Fibroblast of mammary gland (primary cell): Measurements from ENCODE around the gene HPSE2.

ENCODE experiments used
- DNase-seq: peaks from one replicate; pipeline ENCODE4 v3.0.0-alpha.2; 2010; ENCODE audit warnings: low read depth
- H3K4me3 ChIP-seq: 2 replicates; pipeline ENCODE4 v1.5.1; 2011; ENCODE audit warnings: low read depth, mild to moderate bottlenecking, low read length, moderate library complexity; ENCODE audit not compliant: control insufficient read depth
- TF ChIP-seq, protein P1 (sequence below): conservative IDR thresholded peaks from 2 replicates; pipeline ENCODE4 v1.5.1; 2011; ENCODE audit warnings: low read depth, low read length, inconsistent platforms; ENCODE audit not compliant: control insufficient read depth, insufficient read depth

The HPSE2 gene

GRCh38 chr10:98528805-98529183 lies 706.9 kb downstream of the HPSE2 start:
- TF ChIP-seq, protein P1, sequence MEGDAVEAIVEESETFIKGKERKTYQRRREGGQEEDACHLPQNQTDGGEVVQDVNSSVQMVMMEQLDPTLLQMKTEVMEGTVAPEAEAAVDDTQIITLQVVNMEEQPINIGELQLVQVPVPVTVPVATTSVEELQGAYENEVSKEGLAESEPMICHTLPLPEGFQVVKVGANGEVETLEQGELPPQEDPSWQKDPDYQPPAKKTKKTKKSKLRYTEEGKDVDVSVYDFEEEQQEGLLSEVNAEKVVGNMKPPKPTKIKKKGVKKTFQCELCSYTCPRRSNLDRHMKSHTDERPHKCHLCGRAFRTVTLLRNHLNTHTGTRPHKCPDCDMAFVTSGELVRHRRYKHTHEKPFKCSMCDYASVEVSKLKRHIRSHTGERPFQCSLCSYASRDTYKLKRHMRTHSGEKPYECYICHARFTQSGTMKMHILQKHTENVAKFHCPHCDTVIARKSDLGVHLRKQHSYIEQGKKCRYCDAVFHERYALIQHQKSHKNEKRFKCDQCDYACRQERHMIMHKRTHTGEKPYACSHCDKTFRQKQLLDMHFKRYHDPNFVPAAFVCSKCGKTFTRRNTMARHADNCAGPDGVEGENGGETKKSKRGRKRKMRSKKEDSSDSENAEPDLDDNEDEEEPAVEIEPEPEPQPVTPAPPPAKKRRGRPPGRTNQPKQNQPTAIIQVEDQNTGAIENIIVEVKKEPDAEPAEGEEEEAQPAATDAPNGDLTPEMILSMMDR, result no peak
- peak; percentile 81 for DNase-seq
- H3K4me3 ChIP-seq, result no peak overlapping the region

DNA sequence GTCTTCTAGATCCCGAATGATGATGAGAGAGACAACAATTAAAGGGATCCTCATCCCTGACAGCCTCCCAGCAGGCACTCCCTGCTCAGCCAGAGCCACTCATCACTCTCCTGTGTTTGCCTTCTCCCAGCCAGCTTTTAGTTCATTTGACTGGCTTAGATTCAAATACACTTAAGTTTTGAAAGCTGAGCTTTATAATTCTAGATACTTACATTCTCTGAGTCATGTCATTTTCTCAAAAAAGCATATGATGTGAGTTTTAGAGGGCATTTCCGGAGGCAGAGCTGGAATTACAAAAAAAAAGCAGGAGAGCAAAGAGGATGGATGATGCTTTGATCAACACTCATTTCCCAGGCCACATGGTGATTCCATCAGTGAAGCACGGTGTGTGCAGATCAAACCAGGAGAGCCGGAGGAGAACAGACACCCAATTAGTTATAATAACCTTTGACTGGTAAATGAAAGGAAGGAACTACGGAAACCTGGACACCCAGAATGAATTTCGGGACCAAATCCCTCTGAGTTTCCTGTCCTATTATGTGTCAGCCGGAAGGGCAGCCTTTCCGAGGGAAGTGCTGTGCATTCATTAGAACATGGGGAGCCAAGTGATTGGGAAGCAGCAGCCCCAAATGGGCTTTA lies 707.4 kb downstream of the HPSE2 start:
- peak; percentile 77 for DNase-seq
- TF ChIP-seq, protein P1, result no peak
- no peak overlapping the region for H3K4me3 ChIP-seq

DNA sequence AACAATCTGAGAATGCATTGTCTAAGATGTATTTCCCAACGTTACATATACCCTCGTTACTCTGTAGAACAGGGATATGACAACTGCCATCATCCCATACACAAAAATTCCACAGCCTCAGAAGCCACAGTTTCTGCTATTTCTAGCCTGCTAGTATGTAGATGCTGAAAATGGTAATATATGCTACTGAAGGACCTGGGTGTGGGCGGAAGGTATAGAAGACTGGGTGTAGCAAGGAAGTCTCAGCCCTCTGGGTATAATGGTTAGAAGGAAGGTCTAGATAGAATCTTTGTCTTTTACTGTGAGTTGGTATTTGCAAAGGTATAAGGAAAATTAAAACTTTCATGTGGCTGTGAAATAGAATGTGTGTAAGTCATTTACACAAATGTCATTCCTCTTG lies 709.7 kb downstream of the HPSE2 start:
- no peak for DNase-seq
- TF ChIP-seq, protein P1, result no peak
- no peak overlapping the region for H3K4me3 ChIP-seq

GRCh38 chr10:98524124-98524523 lies 711.5 kb downstream of the HPSE2 start:
- TF ChIP-seq, protein P1, result no peak
- DNase-seq, result no peak
- H3K4me3 ChIP-seq, result no peak overlapping the region

DNA sequence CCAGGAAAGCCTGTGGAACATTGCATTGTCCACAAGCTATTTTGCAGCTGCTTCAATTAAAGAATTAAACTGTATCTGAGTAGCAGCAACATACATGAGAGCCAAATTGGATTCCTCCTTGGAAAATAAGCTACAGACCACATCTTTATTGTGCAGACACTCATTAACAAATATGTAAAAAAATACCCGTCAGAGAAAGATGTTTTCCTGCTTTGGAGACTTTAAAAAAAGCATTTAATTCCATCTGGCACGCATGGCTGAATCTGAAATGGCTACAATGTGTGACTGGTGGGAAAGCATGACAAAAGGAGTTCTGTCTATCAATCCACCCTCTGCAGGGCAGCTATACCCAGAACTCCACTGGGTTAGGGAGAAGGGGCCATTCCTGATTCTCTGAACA lies 715.8 kb downstream of the HPSE2 start:
- no peak for DNase-seq
- no peak overlapping the region for H3K4me3 ChIP-seq
- TF ChIP-seq, protein P1, result no peak

DNA sequence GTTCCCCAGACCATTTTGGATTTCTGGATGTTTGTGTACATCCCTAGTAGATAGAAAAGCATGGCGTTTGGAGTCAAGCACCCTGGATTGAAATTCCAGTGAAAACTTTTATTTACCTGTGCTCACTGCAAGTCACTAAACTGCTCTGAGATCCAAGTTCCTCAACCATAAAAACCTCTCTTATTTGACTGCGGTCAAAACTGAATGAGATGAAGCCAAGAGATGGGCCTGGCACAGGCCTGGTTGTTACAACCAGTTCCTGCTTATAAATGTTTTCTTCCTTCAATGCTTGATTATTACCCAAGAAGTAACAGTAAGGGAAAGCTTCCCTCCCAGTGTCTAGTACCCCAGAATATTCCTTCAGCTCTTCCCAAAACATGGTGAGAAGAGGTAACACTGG lies 718.0 kb downstream of the HPSE2 start:
- H3K4me3 ChIP-seq, result no peak overlapping the region
- TF ChIP-seq, protein P1, result no peak
- DNase-seq, result no peak

- no peak for DNase-seq
- no peak overlapping the region for H3K4me3 ChIP-seq
- TF ChIP-seq, protein P1, result no peak
Observed at GRCh38 chr10:98516352-98516751, 719.3 kb downstream of the HPSE2 start.
